ENCODE results near the gene KRT7.

KRT7 gene

GRCh38 chr12:52212701-52213563 lies 20.1 kb upstream of the KRT7 start:
- peak; percentile 26 for DNase-seq

DNA sequence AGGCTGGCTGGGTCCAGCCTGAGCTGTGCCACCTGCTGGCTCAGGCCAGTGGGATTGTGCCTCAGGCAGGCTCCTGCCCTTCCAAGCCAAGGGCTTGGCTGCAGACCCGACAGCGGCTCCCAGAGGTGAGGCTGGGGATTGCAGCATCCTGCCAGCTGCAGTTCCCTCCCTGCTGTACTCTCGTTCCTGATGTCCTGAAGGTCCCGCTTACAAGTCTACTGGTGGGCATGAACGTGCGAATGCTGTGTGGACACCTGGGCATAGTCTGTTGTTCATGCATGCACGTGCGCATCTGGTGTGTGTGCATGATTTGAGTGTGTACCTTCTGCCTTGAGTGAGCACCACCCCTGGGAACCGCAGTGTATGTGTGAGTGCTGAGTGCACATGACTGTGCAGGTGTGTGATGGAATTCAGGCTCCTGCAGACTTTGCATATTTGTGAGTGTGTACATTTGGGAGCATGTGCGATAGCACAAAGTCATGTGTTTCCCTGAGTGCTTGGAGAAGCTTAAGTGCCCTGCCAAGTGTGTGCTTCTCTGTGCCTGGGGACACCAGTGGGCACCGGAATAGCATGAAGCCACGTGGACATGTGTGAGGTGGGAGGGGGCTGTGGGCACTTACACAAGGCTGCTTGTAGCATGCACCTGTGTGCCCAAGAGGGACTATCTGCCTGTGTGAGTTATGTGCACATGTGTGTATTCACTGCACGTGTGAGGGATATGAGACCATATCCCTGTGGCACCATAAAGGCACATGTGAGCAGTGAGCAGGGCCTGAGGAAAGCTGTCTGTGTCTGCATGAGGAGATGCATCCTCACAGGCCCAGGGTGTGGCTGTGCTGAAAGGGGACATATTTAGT lies 19.3 kb upstream of the KRT7 start:
- DNase-seq, result peak; percentile 91

DNA sequence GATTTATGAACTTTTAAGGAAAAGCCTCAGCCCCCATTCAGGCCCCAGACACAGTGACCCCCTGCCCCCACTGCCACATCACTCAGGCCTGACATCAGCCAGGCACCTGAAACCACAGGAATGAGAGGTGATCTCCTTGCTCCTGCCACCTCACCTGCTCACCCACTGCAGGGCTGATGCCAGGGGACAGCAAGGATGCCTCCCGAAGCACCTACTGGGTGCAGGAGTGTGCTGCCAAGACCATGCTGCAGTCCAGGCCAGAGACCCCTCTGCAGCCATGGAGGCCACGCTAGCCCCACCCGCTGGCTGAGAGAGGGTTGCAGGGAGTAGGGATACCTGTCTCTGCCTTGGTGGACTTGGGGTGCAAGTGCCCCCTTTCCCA lies 18.6 kb upstream of the KRT7 start:
- peak; percentile 8 for DNase-seq

DNA sequence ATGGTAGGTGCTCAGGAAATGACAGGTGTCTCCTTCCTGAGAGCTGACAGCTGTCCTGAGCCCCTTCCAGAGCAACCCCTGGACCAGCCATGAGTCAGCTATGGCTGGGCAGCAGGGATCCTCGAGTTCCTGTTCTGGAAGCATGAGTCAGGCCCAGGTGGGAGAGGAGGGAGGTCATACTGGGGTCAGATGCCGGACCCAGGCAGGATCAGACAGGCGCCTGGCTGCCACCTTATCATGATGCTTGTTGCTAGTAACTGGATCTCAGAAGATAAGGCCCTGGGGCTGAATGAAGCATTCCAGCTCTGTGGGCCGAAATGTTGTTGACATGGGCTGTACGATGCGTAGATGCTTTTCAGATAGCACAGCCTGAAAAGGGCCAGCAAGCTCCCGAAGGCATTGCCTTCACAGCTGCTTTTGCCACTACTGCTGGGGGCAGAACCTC lies 17.4 kb upstream of the KRT7 start:
- peak; percentile 39 for DNase-seq

DNA sequence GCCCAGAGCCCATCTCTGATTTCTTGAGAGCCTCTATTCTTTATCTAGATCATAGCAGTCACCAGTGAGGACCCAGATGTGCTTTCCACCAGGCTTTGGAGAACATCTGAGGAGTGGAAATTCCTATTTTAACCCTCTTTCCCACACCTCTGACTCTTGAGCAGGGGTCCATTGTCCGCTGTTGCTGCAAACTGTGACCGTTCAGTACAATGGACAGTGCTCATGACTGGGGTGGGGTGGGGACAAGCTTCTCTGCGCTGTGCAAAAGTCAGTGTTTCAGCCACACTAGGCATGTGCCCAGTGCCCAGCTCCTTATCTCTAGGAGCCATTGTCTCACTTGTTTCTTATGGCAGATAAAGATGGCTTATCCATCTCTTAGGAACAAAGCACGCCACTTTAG lies 16.9 kb upstream of the KRT7 start:
- no peak for DNase-seq

DNA sequence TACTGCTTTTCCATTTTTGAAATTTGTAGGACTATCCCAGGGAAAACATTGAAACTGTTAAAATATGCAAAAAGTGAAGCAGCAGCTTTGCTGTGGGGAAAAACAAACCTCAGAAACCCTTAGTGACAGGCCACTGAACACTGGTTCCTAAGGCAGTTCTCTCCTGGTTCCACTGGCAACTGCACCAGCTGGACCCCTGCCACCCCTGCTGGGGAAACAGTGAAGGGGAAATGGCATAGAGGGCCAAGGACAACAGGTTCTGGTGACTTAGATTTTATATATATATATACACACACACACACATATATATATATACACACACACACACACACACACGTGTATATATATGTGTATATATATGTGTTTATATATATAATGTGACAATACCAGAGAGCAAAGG lies 16.2 kb upstream of the KRT7 start:
- DNase-seq, result no peak

DNA sequence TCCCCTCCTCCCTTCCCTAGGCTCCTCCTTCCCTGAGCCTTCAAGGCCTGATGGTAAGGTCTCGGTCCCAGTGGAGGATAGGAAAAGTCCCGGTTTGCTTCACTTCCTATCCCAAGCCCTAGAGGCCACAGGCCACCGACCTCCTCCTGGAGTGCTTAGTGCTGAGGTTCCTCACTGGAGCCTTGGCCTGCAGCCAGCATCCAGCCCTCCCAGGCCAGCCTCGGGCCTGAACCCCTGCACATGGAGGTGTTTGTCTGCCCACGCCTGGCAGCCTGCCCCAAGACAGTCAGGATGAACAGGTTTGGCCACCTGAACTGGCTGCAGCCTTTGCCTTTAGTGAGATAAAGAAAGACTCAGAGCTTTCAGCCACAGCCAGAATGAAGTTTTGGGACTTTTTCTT lies 15.8 kb upstream of the KRT7 start:
- no peak for DNase-seq

DNA sequence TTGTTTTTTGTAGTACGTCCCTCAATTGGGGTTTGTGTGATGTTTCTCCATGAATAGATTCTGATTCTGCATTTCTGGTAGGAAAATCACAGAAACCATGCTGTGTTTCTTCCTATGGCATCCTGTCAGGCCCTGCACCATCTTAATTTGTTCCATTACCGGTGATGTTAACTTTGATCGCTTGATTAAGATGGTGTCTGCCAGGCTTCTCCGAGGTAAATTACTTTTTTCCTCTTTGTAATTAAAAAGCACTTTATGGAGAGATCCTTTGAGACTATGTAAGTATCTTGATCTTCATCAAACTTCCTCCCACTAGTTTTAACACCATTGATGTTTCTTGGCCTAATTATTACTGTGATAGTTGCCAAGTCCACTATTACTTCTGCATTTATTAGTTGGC lies 15.0 kb upstream of the KRT7 start:
- no peak for DNase-seq

- no peak for DNase-seq
Observed at GRCh38 chr12:52220477-52220876, 12.6 kb upstream of the KRT7 start.

DNA sequence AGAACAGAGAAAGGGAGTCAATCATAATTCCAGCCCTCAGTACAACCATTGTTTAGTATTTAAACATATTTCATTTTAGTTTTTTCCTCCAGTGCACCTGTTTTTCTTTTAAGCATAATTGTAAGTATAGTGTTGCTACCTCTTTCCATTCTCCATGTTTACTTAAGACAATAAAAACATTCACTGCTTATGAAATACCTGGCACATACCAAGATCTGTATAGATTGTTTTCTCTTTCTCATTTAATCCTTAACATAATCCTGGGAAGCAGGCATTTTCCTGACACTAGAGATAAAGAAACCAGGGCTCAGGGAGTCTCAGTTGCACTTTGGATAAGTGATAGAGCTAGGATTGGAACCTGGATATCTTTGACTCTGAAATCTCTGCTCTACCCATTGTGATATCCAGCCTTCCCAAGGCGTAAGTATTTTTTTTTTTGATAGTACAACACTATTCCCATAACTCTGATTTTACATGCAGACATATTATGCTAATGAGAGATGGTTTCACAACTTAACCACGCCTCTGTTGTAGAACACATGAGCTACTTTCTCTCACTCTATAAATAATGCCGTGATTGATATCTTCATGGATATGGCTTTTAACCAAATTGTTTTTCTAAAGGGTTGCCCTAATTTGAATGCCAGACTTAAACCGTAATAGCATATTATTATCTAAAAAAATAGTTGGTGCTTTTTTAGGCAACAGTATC lies 11.8 kb upstream of the KRT7 start:
- no peak for DNase-seq

DNA sequence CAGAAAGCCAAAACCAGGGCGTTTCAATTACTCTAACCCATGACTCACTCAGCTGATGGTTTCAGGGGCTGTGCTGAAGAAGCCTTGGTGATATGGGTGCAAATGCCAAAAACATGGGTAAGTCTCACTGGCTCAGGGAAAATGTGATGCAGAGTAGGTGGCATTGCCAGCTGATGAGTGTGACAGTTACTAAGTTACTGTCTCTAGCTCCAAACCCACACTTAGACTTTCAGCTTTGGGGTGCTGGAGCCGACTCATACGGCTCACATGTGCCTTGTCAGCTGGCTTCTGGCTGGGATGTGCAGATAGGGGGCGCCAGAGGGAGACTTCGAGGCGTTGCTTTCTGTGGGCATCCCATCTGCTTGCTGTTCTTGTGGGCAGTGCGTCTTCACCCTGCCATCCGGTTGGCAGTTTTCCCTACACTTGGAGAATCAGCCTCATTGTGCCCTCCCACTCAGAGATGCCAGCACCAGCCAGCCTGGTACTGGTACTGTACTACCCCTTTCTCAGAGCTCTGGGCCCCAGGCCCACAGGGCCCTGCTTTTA lies 11.1 kb upstream of the KRT7 start:
- DNase-seq, result peak; percentile 8

DNA sequence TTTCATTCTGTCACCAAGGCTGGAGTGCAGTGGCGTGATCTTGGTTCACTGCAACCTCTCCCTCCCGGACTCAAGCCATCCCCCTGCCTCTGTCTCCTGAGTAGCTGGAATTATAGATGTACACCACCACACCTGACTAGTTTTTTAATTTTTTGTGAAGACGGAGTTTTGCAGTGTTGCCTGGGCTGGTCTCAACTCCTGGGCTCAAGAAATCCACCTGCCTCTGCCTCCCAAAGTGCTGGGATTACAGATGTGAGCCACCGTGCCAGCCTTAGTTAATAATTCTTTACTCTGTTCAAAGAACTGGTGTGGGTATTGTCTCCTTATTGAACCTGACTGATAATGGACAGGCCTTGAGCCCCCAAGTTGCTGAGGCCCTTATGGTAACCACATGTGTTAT lies 10.4 kb upstream of the KRT7 start:
- no peak for DNase-seq

DNA sequence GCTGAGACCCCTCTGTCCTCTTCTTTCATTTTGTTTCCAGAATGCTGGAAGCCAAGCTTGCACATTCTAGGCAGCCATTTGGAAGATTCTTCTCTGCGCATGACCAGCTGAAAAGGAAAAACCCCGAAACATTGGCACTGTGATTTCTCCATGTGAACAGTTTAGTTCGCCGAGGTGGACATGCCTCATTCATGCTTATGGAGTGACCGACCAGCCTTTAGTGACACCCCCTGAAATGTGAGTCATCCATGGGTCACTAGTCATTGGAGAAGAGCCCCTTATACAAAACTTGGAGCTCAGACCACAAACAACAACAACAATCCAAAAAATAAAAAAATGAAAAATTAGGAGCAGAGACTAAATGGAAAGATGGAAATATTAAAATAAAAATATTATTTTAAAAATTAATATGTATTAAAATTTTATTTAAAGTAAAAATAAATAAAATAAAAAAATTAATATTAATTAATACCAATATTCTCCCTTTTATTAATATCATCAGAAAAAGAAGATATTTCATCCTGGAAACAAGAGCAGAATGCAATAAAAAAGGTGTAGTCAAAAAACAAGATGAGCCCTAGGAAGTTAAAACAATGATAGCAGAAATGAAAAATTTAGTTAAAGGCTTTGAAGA lies 9.5 kb upstream of the KRT7 start:
- no peak for DNase-seq

DNA sequence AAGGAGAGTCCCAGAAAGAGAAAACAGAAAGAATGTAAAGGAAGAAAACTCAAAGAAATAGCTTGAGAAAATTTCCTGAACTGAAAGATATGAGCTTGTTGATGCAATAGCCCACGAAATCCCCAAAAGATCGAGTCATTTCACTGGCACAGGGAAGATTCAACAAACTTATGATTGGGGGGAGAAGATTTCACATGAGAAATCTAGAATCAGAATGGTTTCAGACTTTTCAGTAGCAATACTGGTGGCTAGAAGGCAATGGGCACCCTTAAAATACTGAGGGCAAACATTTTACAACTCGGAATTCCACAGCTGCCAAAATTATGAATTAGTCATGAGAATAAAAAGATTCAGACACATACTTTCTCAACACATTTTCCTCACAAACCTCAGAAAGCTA lies 8.9 kb upstream of the KRT7 start:
- DNase-seq, result no peak

- no peak for DNase-seq
Observed at GRCh38 chr12:52225752-52226151, 7.3 kb upstream of the KRT7 start.

- no peak for DNase-seq
Observed at GRCh38 chr12:52226446-52226845, 6.6 kb upstream of the KRT7 start.

- DNase-seq, result no peak
Observed at GRCh38 chr12:52227606-52228166, 5.4 kb upstream of the KRT7 start.

GRCh38 chr12:52228366-52228765 lies 4.7 kb upstream of the KRT7 start:
- DNase-seq, result no peak

GRCh38 chr12:52228931-52229330 lies 4.1 kb upstream of the KRT7 start:
- DNase-seq, result no peak

DNA sequence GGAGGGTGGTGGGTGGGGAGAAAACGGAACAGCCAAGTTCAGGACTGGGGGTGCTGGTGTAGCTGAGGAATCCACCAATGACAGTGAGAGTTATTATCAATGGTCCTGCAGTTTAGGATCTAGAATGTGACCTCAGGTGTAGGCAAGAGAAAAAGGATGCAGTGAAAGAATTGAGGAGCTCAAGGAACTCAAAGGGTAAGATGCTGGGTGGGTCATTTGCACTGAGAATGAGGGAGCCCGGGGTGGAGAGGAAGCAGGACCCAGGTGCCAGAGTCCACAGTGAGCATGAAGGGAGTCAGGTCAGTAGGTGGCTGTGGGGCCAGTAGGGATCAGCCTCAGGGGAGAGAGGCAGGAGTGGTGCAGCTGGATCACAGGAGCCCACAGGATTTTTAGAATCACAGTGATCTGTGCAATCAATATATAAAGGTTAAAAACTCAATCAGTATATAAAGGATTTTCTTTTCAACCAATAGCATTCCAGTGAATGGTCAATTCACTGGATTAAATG lies 3.2 kb upstream of the KRT7 start:
- DNase-seq, result peak; percentile 24

- DNase-seq, result peak; percentile 75
Observed at GRCh38 chr12:52230364-52231281, 2.4 kb upstream of the KRT7 start.
